GM20000 (cell line): ENCODE measurements around the gene PEDS1.
"Not testable (repeated sequence)": the region's sequence is repeated elsewhere in the genome, so short reads cannot be mapped to it uniquely, and the experiment has no call there.

Experiments used
- DNase-seq: peaks from one replicate; pipeline ENCODE4 v3.0.0; 2012; ENCODE audit warnings: low spot score
- CTCF ChIP-seq: IDR thresholded peaks from 2 replicates; pipeline ENCODE4 v1.5.1; 2012; ENCODE audit warnings: mild to moderate bottlenecking, control low read depth; ENCODE audit errors: extremely low read depth, missing control alignments

PEDS1 gene

GRCh38 chr20:50140339-50140859 lies 13.1 kb downstream of the PEDS1 start:
- no peak for DNase-seq
- no peak for TF ChIP-seq CTCF

DNA sequence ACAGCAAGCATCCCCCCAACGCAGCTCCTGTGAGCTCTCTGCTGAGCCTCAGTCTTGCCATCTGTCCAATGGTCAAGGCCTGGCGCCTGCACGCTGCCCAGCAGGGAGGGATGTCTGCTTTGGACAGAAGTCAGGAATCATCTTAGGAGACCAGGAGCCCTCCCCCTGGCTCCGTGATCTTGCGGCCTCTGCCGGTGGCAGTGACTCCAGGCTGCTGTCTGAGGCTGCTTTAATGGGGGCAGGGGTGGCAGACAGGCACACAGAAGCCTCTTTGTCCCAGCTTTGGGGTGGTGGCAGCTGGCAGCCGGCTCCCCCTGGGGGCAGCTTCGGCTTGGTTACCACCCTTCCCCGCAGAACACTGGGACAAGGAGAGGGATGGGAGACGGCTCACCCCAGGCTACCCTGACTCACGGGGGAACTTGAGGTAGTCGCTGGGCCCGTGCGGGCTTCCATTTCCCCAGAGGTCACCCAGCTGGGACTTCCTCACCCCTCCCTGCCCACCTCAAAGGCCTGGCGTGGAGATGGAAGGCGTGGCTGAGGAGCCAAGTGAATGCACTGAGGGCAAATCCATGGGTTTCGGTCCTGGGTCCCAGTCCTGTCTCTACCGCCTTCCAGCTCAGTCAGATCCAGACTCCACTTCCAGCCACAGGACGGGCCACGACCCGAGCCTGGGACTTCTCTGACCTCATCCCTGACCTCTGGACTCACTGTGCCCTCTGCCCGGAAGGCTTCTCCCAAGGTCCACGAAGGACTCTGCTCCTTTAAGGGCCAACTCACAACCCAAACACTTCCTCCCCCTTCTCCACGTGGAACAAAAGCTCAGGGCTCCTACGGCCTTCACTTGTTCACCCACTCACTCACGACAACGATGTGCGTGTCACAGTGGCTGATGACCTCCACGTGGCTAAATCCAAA lies 14.8 kb downstream of the PEDS1 start:
- no peak for DNase-seq
- no peak for TF ChIP-seq CTCF

DNA sequence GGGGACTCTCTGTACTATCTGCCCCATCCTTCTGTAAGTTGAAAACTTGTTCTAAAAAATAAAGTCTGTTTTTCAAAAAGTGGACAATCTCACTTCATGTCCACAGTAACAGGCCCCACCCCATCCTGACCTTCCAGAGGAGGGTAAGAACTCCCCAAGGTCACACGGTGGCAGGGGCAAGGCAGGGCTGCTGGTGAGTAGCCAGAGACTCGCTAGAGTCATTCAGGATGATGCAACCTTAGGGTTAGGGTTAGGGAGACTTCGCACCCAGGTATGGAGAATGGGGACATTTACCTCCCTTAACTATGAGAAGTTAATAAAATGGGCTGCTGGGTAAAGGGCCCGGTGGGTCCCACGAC lies 15.4 kb downstream of the PEDS1 start:
- no peak for TF ChIP-seq CTCF
- no peak for DNase-seq

DNA sequence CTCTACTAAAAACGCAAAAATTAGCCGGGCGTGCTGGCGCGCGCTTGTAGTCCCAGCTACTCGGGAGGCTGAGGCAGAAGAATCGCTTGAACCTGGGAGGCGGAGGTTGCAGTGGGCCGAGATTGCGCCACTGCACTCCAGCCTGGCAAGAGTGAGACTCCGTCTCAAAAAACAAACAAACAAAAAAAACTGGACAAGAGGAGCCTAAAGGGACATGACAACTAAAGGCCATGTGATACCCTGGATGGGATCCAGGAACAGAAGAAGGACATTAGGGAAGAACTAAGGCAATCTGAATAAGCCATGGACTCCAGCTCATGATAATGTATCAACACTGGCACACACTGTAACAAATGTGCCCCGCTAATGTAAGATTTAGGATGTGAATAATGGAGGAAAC lies 15.8 kb downstream of the PEDS1 start:
- not testable (repeated sequence) for DNase-seq

- no peak for DNase-seq
- no peak for TF ChIP-seq CTCF
These were observed 16.5 kb downstream of the PEDS1 start for GRCh38 chr20:50136822-50137599.

- DNase-seq: not testable (repeated sequence)
These were observed 18.4 kb downstream of the PEDS1 start for GRCh38 chr20:50135157-50135556.

- no peak for DNase-seq
- TF ChIP-seq CTCF: no peak
These were observed 19.9 kb downstream of the PEDS1 start for GRCh38 chr20:50133474-50134217.

DNA sequence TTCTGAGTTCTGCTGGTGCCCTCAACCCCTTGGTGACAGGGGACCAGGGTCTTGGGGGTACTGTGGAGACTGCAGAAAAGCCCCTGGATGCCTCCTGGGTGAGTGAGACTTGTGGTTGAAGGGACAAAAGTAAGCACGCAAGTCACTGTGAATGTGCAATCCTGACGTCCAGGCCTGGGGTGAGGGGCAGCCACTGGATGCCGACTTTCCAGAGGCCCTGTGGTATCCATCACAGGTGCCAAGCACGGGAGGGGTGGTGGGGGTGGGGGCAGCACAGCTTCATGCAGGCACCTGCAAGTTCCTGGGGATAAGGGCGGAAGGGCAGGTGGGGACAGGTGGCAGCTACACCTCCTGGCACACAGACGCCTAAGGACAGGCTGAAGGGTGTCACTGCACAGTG lies 20.5 kb downstream of the PEDS1 start:
- no peak for DNase-seq
- no peak for TF ChIP-seq CTCF
